HCT116 (cell line): ENCODE measurements around the gene ZMYND11. TPM values are rescaled to one million over a fixed set of nuclear protein-coding genes. Genes with fewer than 3 reads are reported as not detected.

Experiments
- ATAC-seq: fragments of 200-7000 bp; cut with Tn5 transposase; 2 replicates; pipeline ENCODE4 v1.9.1; 2020; ENCODE audit warnings: mild to moderate bottlenecking, moderate library complexity
- Bru-seq: library from RNA; stranded (reverse); fragments of 400-500 nt; gene quantifications from one replicate; lab custom pipeline; 2021; lab: Mats Ljungman, UMichigan
- BruChase-seq, 2 experiments: library from RNA; stranded (reverse); fragments of 400-500 nt; gene quantifications; one replicate each; lab custom pipeline; 2021; lab: Mats Ljungman, UMichigan
- BruUV-seq: library from RNA; stranded (reverse); fragments of 400-500 nt; replicated peaks from 2 replicates; lab custom pipeline; 2021; lab: Mats Ljungman, UMichigan
- CTCF ChIA-PET: fragments of 300-600 bp; sonication (Branson Sonifier 250); formaldehyde crosslinking; loops from one replicate; lab custom pipeline; 2021; ENCODE audit warnings: antibody characterized with exemption; lab: Charles Lee
- POLR2A ChIA-PET: fragments of 300-600, 350-600 bp; sonication (Branson Sonifier 250); formaldehyde crosslinking; loops from one replicate; lab custom pipeline; 2021; ENCODE audit warnings: antibody characterized with exemption; lab: Charles Lee
- RAD21 ChIA-PET, 2 experiments: fragments of 300-600 bp; sonication (Branson Sonifier 250); formaldehyde crosslinking; loops; one replicate each; lab custom pipeline; 2023; ENCODE audit warnings: low total read pairs in 2 of 2; ENCODE audit not compliant: uncharacterized antibody in 2 of 2, unreplicated experiment in 2 of 2, low non-redundant PET in 1 of 2; lab: Charles Lee
- DNase-seq: peaks from one replicate; pipeline ENCODE4 v3.0.0-alpha.2; 2010; ENCODE audit warnings: low read depth, low spot score
- H2AFZ ChIP-seq: fragments of 200-600 bp; shearing (Covaris generic), sonication (generic); 2 replicates; pipeline ENCODE4 v1.6.1; 2017; ENCODE audit warnings: low read depth, mixed run types, mixed read lengths, antibody characterized with exemption, low read length; ENCODE audit not compliant: poor library complexity, severe bottlenecking
- H3K27ac ChIP-seq: 2 replicates; pipeline ENCODE4 v1.5.1; 2012; ENCODE audit warnings: low read depth, low read length
- H3K27me3 ChIP-seq: fragments of 200-600 bp; sonication (generic); 2 replicates; pipeline ENCODE4 v1.6.1; 2016; ENCODE audit warnings: mixed run types, low read length, mixed read lengths; ENCODE audit not compliant: insufficient read depth
- H3K36me3 ChIP-seq, 2 experiments: fragments of 200-500 bp in 1 of 2; fragments of 200-600 bp in 1 of 2; sonication (Bioruptor generic) in 1 of 2; sonication (generic) in 1 of 2; 2 replicates each; pipeline versions ENCODE4 v1.5.1 to v1.6.1; 2014 to 2016; ENCODE audit warnings: low read length in 2 of 2, inconsistent platforms in 1 of 2, mixed read lengths in 1 of 2, mixed run types in 1 of 2; ENCODE audit not compliant: insufficient read depth in 2 of 2, control insufficient read depth in 1 of 2
- H3K4me1 ChIP-seq, 2 experiments: fragments of 200-600 bp in 1 of 2; sonication (generic) in 1 of 2; 2 replicates each; pipeline versions ENCODE4 v1.5.1 to v1.6.1; 2012 to 2017; ENCODE audit warnings: low read length in 2 of 2, inconsistent platforms in 1 of 2, mild to moderate bottlenecking in 1 of 2, mixed read lengths in 1 of 2, mixed run types in 1 of 2, moderate library complexity in 1 of 2; ENCODE audit not compliant: insufficient read depth in 2 of 2, control insufficient read depth in 1 of 2
- H3K4me2 ChIP-seq: fragments of 200-600 bp; sonication (generic); 2 replicates; pipeline ENCODE4 v1.6.1; 2017; ENCODE audit warnings: mixed run types, low read length, mixed read lengths
- H3K4me3 ChIP-seq, 2 experiments: fragments of 200-600 bp in 1 of 2; sonication (generic) in 1 of 2; replicated peaks in 1 of 2; 2 replicates each; pipeline ENCODE4 v1.5.1; 2011 to 2016; ENCODE audit warnings: low read length in 2 of 2, control low read depth in 1 of 2, low read depth in 1 of 2, mild to moderate bottlenecking in 1 of 2, mixed read lengths in 1 of 2, mixed run types in 1 of 2
- H3K79me2 ChIP-seq: fragments of 200-600 bp; sonication (generic); 2 replicates; pipeline ENCODE4 v1.6.1; 2017; ENCODE audit warnings: mild to moderate bottlenecking, mixed run types, low read length, moderate library complexity, mixed read lengths; ENCODE audit not compliant: insufficient read depth
- H3K9ac ChIP-seq: fragments of 200-600 bp; sonication (generic); 2 replicates; pipeline ENCODE4 v1.6.1; 2016; ENCODE audit warnings: low read length, mixed read lengths
- H3K9me2 ChIP-seq: fragments of 200-600 bp; sonication (generic), shearing (Covaris generic); 2 replicates; pipeline ENCODE4 v1.6.1; 2017; ENCODE audit warnings: mixed run types, mild to moderate bottlenecking, moderate library complexity; ENCODE audit not compliant: insufficient read depth
- H3K9me3 ChIP-seq, 2 experiments: fragments of 200-500 bp in 1 of 2; fragments of 200-600 bp in 1 of 2; sonication (Bioruptor generic) in 1 of 2; sonication (generic) in 1 of 2; 2 replicates each; pipeline ENCODE4 v1.6.1; 2014 to 2017; ENCODE audit warnings: low read length in 2 of 2, mixed read lengths in 2 of 2, inconsistent platforms in 1 of 2, low read depth in 1 of 2, mild to moderate bottlenecking in 1 of 2, mixed run types in 1 of 2, moderate library complexity in 1 of 2; ENCODE audit not compliant: control insufficient read depth in 1 of 2, insufficient read depth in 1 of 2
- H4K20me1 ChIP-seq: fragments of 200-600 bp; sonication (generic), shearing (Covaris generic); 2 replicates; pipeline ENCODE4 v1.6.1; 2017; ENCODE audit warnings: mixed run types, mild to moderate bottlenecking, moderate library complexity; ENCODE audit not compliant: insufficient read depth
- ELF1 ChIP-seq: IDR thresholded peaks from 2 replicates; pipeline ENCODE4 v1.6.1; 2012; ENCODE audit warnings: low read depth, borderline replicate concordance
- EZH2 ChIP-seq: fragments of 200-600 bp; sonication (generic); IDR thresholded peaks from 2 replicates; pipeline ENCODE4 v1.6.1; 2017; ENCODE audit warnings: antibody characterized with exemption, mixed run types
- EZH2phosphoT487 ChIP-seq: fragments of 200-600 bp; IDR thresholded peaks from 2 replicates; pipeline ENCODE4 v1.6.1; 2018; ENCODE audit warnings: antibody characterized with exemption, borderline replicate concordance
- FOSL1 ChIP-seq: IDR thresholded peaks from 2 replicates; pipeline ENCODE4 v1.6.1; 2012; ENCODE audit warnings: low read depth
- JUND ChIP-seq: IDR thresholded peaks from 2 replicates; pipeline ENCODE4 v1.6.1; 2012
- MAX ChIP-seq: IDR thresholded peaks from 2 replicates; pipeline ENCODE4 v1.6.1; 2012
- REST ChIP-seq: IDR thresholded peaks from 2 replicates; pipeline ENCODE4 v1.6.1; 2012; ENCODE audit warnings: low read depth
- SIN3A ChIP-seq: IDR thresholded peaks from 2 replicates; pipeline ENCODE4 v1.6.1; 2012; ENCODE audit warnings: low read depth
- SP1 ChIP-seq: IDR thresholded peaks from 2 replicates; pipeline ENCODE4 v1.6.1; 2012; ENCODE audit warnings: low read depth
- YY1 ChIP-seq: IDR thresholded peaks from 2 replicates; pipeline ENCODE4 v1.6.1; 2011; ENCODE audit warnings: low read length, low read depth, moderate library complexity, mild to moderate bottlenecking; ENCODE audit not compliant: insufficient replicate concordance; ENCODE audit errors: extremely low read depth
- ZBTB33 ChIP-seq: IDR thresholded peaks from 2 replicates; pipeline ENCODE4 v1.6.1; 2011; ENCODE audit warnings: mild to moderate bottlenecking, low read length, moderate library complexity; ENCODE audit not compliant: insufficient replicate concordance; ENCODE audit errors: extremely low read depth
- ZNF274 ChIP-seq: fragments of 200-500 bp; sonication (Bioruptor generic); IDR thresholded peaks from 2 replicates; pipeline ENCODE4 v1.6.1; 2014; ENCODE audit warnings: mild to moderate bottlenecking, low read depth, low read length, inconsistent platforms
- intact Hi-C: fragments of 100-400 bp; cut with micrococcal nuclease; formaldehyde crosslinking; loops from 2 replicates; pipeline ENCODE4 v1.10.0; 2022
- long read RNA-seq: library from polyadenylated mRNA; unstranded; transcript quantifications from one replicate; pipeline ENCODE4 v2.0.0, GENCODE V29; 2021; ENCODE audit not compliant: unreplicated experiment
- polyA plus RNA-seq: library from polyadenylated mRNA; unstranded; fragments of >200 nt; gene quantifications from 2 replicates; pipeline ENCODE4 v1.2.1, GENCODE V29; 2012; ENCODE audit warnings: missing spikeins
- total RNA-seq: library from RNA; stranded (reverse); gene quantifications from one replicate; pipeline ENCODE4 v1.2.1, GENCODE V29; 2021; ENCODE audit not compliant: unreplicated experiment

Gene ZMYND11
- total RNA-seq: 28.3 TPM
- polyA plus RNA-seq: 17.1 and 19.8 TPM in 2 replicates
- Bru-seq, nascent RNA: percentile 68 among the genes with signal in this experiment
- percentile 75 among the genes with signal in this experiment for BruChase-seq, experiment 1, labeled RNA remaining after a 6-hour chase
- percentile 69 among the genes with signal in this experiment for BruChase-seq, experiment 2, labeled RNA remaining after a 2-hour chase
- long read RNA-seq, full-length matches to known transcripts: 17 of 73 reads
- long read RNA-seq, partial matches to known transcripts: 13 of 73 reads
- long read RNA-seq, other reads (novel, unspliced or antisense): 43 of 73 reads

GRCh38 chr10:135132-135600 lies at the start of gene ZMYND11:
Gene ZMYND11, plus strand, starts transcription at chr10:135455. Its CDS starts 44,558 bp downstream, at chr10:180013.
- no peaks in the 10 kb centered on the region for H4K20me1 ChIP-seq
- peak; percentile 58 for TF ChIP-seq YY1
- no peak for TF ChIP-seq EZH2phosphoT487
- ChIA-PET RAD21 (no interaction called here), CTCF (no interaction called here), POLR2A (no interaction called here)
- H3K27ac ChIP-seq: peak within 1 kb of the TSS; percentile 93
- peak; percentile 44 for ATAC-seq
- DNase-seq: no peak
- H3K4me2 ChIP-seq: peak within 1 kb of the TSS; percentile 91
- BruUV-seq: no TSS peak
- intact Hi-C loops: no loop called here
- H3K9me3 ChIP-seq: no peaks in the 10 kb centered on the region
- no peaks in the 10 kb centered on the region for H3K9me2 ChIP-seq
- no peaks in the 10 kb centered on the region for H3K27me3 ChIP-seq
- H2AFZ ChIP-seq: peak within 1 kb of the TSS; percentile 34
- peaks cover 41% of the 10 kb centered on the region for H3K79me2 ChIP-seq
- H3K4me1 ChIP-seq: peaks cover 11 to 36% of the 10 kb centered on the region in 2 experiments
- no peaks in the 10 kb centered on the region for H3K36me3 ChIP-seq
- peak within 1 kb of the TSS; percentile 70 to 71 for H3K4me3 ChIP-seq
- peak within 1 kb of the TSS; percentile 87 for H3K9ac ChIP-seq

- POLR2A ChIA-PET: no interaction called here
- CTCF ChIA-PET: interaction anchor here (1.0 kb wide), 1 partner anchor 9 kb away, joined by 4 read pairs; no protein-coding TSS in a partner anchor
- no peak overlapping the region for H3K9ac ChIP-seq
- DNase-seq: no peak
- H3K27ac ChIP-seq: no peak overlapping the region
- H3K27me3 ChIP-seq: no peaks in the 10 kb centered on the region
- no peak overlapping the region for H3K4me3 ChIP-seq
- H3K4me1 ChIP-seq: peaks cover 3 to 5% of the 10 kb centered on the region in 2 experiments; a peak in 2 of 4 replicates
- H3K79me2 ChIP-seq: no peaks in the 10 kb centered on the region
- intact Hi-C loops: no loop called here
- H3K9me3 ChIP-seq: no peaks in the 10 kb centered on the region
- H3K9me2 ChIP-seq: no peaks in the 10 kb centered on the region
- no peaks in the 10 kb centered on the region for H4K20me1 ChIP-seq
- no peaks in the 10 kb centered on the region for H3K36me3 ChIP-seq
- no TSS peak for BruUV-seq
- no peak for TF ChIP-seq ELF1
- no peak for TF ChIP-seq REST
- TF ChIP-seq ZBTB33: no peak
- TF ChIP-seq SP1: no peak
- no peak for TF ChIP-seq JUND
- no peak for TF ChIP-seq MAX
- TF ChIP-seq EZH2: no peak
- TF ChIP-seq SIN3A: no peak
- TF ChIP-seq FOSL1: no peak
- TF ChIP-seq ZNF274: no peak
- TF ChIP-seq YY1: no peak
- RAD21 ChIA-PET: no interaction called here
- ATAC-seq: no peak
- H2AFZ ChIP-seq: no peak overlapping the region
- no peak overlapping the region for H3K4me2 ChIP-seq
Measured at GRCh38 chr10:86031-86430, 49.2 kb upstream of the ZMYND11 start.
